NOMO-1 (cell line): ENCODE measurements around the gene GAGE13.
"Not testable (repeated sequence)": the region's sequence is repeated elsewhere in the genome, so short reads cannot be mapped to it uniquely, and the experiment has no call there.

Experiments
- DNase-seq, 2 experiments: peaks; one replicate each; lab custom pipeline; 2025; ENCODE audit not compliant: unreplicated experiment in 2 of 2; lab: John Stamatoyannopoulos, UW

Gene GAGE13

GRCh38 chrX:49331282-49331681 is at the start of gene GAGE13:
Gene GAGE13 (plus strand): TSS chrX:49331582. CDS start chrX:49332738, 1,156 bp downstream.
- not testable (repeated sequence) for DNase-seq

DNA sequence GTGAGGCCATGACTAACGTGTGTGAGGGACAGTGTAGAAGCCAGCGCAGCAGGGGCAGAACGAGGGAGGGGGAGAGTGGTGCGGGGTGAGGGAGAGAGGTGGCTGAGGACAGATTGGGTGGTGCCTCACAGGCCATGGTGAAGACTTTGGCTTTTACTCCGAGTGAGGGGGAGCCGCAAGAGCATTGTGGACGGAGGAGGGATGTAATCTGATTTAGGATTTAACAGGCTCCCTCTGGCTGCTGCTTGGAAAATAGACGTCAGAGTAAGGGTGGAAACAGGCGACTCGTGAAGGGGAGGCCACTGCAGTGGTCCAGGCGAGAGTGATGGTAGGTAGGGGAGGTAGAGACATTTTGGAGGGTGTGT is 48.8 kb upstream of the GAGE13 start:
- no peak for DNase-seq

DNA sequence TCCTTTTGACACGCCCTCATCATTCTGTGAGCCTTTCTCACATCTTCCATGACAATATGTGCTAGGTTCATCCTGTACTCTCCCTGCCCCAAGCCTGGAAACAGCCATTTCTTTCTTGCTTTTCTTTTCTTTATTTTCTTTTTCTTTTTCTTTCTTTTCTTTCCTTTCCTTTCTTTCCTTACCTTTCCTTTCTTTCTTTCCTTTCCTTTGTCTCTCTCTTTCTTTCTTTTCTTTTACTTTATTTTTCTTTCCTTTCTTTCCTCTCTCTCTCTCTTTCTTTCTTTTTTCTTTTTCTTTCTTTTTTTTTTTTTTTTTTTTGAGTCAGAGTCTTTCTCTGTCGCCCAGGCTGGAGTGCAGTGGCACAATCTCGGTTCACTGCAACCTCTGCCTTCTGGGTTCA is 47.2 kb upstream of the GAGE13 start:
- no peak for DNase-seq

GRCh38 chrX:49286136-49286535 is 45.2 kb upstream of the GAGE13 start:
- DNase-seq: no peak

DNA sequence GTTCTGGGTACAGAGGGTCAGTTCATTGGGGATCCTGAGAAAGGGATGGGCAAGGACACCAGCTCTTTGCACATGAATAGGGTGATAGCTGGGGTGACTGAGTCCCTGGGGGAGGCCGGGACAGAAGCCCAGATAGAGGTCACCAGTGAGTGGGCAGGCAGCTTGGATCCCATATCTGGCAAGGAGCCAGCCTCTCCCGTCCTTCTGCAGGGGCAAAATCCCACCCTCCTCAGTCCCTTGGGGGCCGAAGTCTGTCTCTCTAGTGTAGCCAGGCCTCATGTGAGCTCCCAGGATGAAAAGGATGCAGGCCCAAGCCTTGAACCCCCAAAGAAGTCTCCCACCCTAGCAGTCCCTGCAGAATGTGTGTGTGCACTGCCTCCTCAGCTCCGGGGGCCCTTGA is 44.8 kb upstream of the GAGE13 start:
- DNase-seq: no peak

DNA sequence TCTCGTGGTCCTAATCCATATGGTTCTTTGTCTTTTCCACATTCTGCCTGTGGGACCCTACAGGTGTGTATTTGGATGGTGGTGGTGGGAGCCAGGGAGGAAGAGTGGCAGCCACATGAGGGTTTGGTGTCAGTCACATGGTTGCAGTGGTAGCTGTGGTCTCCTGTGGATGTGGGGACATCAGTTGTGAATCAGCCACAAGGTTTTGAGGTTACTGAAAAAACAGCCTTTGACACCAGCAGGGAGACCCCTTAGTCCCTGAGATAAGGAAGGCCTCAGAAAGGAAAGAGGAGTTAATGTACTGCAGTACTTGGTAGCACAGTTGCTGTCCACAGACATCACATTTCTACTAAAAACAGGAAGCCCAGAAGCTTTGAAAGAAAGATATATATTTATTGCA is 43.7 kb upstream of the GAGE13 start:
- no peak for DNase-seq

- DNase-seq: no peak
Measured at GRCh38 chrX:49290215-49290614, 41.2 kb upstream of the GAGE13 start.

GRCh38 chrX:49291615-49292337 is 39.6 kb upstream of the GAGE13 start:
- DNase-seq: peak; percentile 7 to 21

- DNase-seq: no peak
Measured at GRCh38 chrX:49292400-49293362, 38.7 kb upstream of the GAGE13 start.

DNA sequence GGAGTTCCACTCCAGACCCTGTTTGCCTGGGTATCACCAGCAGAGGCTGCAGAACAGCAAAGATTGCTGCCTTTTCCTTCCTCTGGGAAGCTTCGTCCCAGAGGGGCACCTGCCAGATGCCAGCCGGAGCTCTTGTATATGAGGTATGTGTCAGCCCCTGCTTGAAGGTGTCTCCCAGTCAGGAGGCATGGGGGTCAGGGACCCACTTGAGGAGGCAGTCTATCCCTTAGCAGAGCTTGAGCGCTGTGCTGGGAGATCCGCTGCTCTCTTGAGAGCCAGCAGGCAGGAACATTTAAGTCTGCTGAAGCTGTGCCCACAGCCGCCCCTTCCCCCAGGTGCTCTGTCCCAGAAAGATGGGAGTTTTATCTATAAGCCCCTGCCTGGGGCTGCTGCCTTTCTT is 32.1 kb upstream of the GAGE13 start:
- DNase-seq: not testable (repeated sequence)

DNA sequence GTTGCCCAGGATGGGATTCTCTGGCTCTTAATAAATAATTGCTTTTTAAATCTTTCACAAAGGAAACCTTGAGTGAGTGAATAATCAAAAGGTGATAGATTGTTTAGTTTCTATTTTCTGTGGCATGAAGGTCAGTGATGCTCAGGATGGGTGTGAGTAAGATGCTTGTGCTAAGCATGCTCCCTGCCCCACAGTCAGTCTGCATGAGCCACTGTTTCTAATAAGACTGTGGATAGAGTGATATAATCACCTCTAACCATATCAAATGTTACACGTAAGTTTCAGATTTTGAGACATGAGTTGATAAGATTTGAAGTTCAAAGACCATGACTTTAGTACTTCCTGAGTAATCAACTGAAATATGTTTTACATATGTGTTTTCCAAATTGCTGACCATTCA is 30.7 kb upstream of the GAGE13 start:
- no peak for DNase-seq

GRCh38 chrX:49303346-49303745 is 28.0 kb upstream of the GAGE13 start, which contains the start of gene GAGE10:
Gene GAGE10 (plus strand): TSS chrX:49303646. CDS start chrX:49304860, 1,214 bp downstream.
- DNase-seq: no peak

DNA sequence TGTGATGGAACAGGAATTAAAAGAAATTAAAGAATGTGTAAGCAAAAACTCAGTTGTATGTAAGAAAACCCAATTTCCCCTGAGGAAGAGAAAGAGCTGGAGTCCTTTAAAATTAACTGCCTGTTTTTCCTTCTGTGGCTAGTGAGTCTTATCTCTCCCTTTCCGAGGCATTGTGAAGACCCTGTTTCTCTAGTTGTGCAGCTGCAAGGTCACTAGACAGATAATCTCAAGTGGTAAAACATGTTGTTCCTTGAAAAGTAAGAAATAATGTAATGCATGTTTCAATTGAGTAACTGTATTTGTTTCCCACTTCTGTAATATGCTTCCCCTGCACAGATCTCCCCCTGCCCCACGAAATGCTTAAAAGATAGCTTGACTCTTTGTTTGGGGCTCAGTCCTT is 23.6 kb upstream of the GAGE13 start:
- not testable (repeated sequence) for DNase-seq

GRCh38 chrX:49308604-49309269 is 22.6 kb upstream of the GAGE13 start:
- DNase-seq: peak; percentile 41 to 46

DNA sequence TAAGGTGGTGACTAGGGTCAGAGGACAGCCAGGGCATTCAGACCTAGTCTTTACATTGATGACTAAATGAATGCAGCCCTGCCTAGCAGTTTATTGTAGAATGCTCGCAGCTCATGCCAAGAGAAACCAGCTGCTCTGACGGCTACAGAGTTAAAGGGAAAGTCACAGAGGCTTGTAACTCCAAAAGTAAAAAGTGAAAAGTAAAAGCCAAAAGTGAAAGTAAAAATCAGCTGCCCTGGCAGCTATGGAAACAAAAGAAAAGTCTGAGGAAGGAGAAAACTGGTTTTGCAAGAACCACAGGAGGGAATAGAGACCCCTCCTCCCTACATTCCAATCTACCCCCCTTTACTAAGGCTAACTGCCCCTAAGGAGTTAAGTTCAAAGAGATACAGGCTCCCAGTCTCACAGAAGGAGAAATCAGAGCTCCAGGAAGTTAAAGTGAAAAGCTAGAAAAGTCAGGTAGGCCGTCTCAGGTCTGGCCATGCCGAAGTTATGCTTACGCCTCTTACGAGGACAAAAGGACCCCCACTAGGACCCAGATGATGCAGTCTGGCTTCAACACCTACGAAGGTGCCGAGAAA is 21.9 kb upstream of the GAGE13 start:
- DNase-seq: peak in 1 of 2 experiments; percentile 45

DNA sequence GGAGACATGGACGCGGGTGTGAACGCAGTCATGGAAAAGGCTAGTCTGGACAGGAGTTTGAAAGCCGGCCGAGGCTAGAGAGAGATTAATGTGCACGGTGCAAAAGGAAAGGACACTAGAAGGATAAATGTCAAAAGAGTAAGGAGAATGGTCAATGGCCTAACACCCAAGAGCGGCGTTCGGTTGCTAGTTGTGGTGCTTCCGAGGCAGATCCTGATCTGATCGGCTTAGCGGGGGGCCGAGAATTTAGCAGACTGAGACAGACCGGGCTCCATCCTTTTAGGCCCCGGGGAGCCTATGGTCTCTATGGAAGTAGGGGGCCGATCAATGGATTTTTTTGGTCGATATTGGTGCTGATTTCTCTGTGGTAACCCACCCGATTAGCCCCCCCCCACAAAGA is 21.0 kb upstream of the GAGE13 start:
- DNase-seq: no peak

DNA sequence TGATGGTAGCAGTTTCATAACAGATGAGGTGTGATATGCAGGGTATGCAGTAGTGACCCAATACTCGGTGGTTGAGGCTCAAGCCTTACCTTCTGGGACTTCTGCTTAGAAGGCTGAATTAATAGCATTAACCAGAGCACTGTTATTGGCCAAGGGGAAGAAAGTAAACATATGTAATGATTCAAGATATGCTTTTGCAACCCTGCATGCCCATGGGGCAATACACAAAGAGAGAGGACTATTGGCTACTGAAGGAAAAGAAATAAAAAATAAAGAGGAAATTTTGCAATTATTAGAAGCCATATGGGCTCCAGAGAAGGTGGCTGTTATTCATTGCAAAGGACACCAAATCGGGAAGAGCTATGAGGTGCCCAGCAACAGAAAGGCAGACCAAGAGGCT is 19.2 kb upstream of the GAGE13 start:
- peak; percentile 23 to 37 for DNase-seq

- no peak for DNase-seq
Measured at GRCh38 chrX:49316085-49316484, 15.3 kb upstream of the GAGE13 start.

- DNase-seq: not testable (repeated sequence)
Measured at GRCh38 chrX:49321737-49322136, 9.6 kb upstream of the GAGE13 start, which contains the start of gene GAGE12J. Gene GAGE12J (plus strand): TSS chrX:49322037. CDS start chrX:49323194, 1,157 bp downstream.

DNA sequence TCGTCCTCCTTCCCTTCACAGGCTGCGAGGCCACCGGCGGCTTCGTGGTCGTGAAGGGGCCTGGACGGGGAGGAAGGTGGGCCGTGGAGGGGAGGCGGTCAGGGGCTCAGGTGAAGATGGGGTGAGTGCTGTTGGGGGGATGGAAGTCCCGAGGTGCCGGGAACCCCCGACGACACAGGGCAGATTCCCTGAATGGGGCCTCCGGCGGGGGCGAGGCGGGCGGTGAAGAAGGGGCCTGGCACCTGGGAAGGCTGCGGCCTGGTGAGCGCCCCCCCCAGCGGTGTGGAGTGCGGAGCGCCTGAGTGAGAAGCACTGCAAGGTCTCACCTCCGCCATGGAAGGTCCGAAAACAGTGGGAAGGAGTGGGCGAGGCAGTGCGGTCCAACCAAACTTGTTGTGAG is 9.1 kb upstream of the GAGE13 start:
- DNase-seq: not testable (repeated sequence)

DNA sequence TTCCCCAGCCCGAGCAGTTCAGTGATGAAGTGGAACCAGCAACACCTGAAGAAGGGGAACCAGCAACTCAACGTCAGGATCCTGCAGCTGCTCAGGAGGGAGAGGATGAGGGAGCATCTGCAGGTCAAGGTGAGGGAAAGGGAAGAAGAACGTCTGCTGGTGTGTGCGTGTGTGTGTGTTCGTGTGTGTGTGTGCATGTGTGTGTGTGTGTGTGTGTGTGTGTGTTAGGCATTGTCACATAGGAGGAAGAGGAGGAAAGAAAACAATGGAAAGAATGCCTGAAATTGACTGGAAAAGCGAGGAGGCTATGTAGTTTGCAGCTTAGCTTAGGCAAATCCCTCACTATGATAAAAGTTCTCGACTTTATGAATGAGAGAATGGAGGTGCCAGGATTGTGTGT is 7.6 kb upstream of the GAGE13 start:
- not testable (repeated sequence) for DNase-seq
